A549 (cell line): Measurements from ENCODE around the gene DACT2. TPM values are rescaled to one million over a fixed set of nuclear protein-coding genes. Genes with fewer than 3 reads are reported as not detected.

Experiments used
- ATAC-seq, 2 experiments: fragments of 200-7000 bp in 1 of 2; fragments of >200 bp in 1 of 2; cut with Nextera tagmentation in 1 of 2; cut with Tn5 transposase in 1 of 2; 3 replicates each; pipeline versions ENCODE4 v1.8.0 to v1.9.1; 2018 to 2020; ENCODE audit warnings: mild to moderate bottlenecking in 1 of 2, moderate library complexity in 1 of 2
- CTCF ChIA-PET: fragments of 300-600 bp; sonication (Branson Sonifier 250); formaldehyde crosslinking; extraction: SDS; loops from one replicate; lab custom pipeline; 2021; ENCODE audit warnings: antibody characterized with exemption, inconsistent platforms; lab: Yijun Ruan, JAX
- POLR2A ChIA-PET: fragments of 350-600 bp; formaldehyde crosslinking; extraction: SDS; loops from one replicate; lab custom pipeline; 2021; ENCODE audit warnings: antibody characterized with exemption, inconsistent platforms; lab: Yijun Ruan, JAX
- DNase-seq, 2 experiments: peaks; one replicate each; pipeline versions ENCODE4 v3.0.0 to v3.0.0-alpha.2; 2011 to 2016; ENCODE audit warnings: low read depth in 1 of 2, low spot score in 1 of 2
- FAIRE-seq: peaks from 2 replicates; lab custom pipeline; 2011; peaks lifted over from hg19 to GRCh38; lab: Jason Lieb, UNC
- H3K27ac ChIP-seq, 2 experiments: fragments of >200 bp; sonication (Bioruptor Twin); formaldehyde crosslinking; 3 replicates each; pipeline ENCODE4 v1.5.1; 2016 to 2017
- H3K4me1 ChIP-seq: fragments of >200 bp; sonication (Bioruptor Twin); formaldehyde crosslinking; 3 replicates; pipeline ENCODE4 v1.6.1; 2016
- H3K4me2 ChIP-seq: fragments of >200 bp; sonication (Bioruptor Twin); formaldehyde crosslinking; 3 replicates; pipeline ENCODE4 v1.6.1; 2016
- H3K4me3 ChIP-seq: fragments of >200 bp; sonication (Bioruptor Twin); formaldehyde crosslinking; 3 replicates; pipeline ENCODE4 v1.5.1; 2016
- H3K9me3 ChIP-seq: fragments of >200 bp; sonication (Bioruptor Twin); formaldehyde crosslinking; 3 replicates; pipeline ENCODE4 v1.6.1; 2016
- CEBPB ChIP-seq, 2 experiments: fragments of >200 bp in 1 of 2; sonication (Bioruptor Twin) in 1 of 2; formaldehyde crosslinking in 1 of 2; IDR thresholded peaks; 2 replicates each; pipeline ENCODE4 v1.6.1; 2012 to 2016
- EHF ChIP-seq: fragments of 250-450 bp; sonication (Bioruptor Pico); IDR thresholded peaks from 2 replicates; pipeline ENCODE4 v1.5.0; 2020; ENCODE audit warnings: mild to moderate bottlenecking
- EP300 ChIP-seq, 2 experiments: fragments of >200 bp; sonication (Bioruptor Twin); formaldehyde crosslinking; IDR thresholded peaks; 2 replicates in 1 of 2; 3 replicates in 1 of 2; pipeline ENCODE4 v1.6.1; 2016 to 2017
- ESRRA ChIP-seq: fragments of 150-350 bp; IDR thresholded peaks from 2 replicates; pipeline ENCODE4 v1.6.1; 2014; ENCODE audit warnings: mild to moderate bottlenecking, low read length, borderline replicate concordance
- FOSB ChIP-seq: fragments of 250-450 bp; sonication (Bioruptor Pico); IDR thresholded peaks from 2 replicates; pipeline ENCODE4 v1.5.0; 2020; ENCODE audit warnings: mild to moderate bottlenecking, moderate library complexity
- FOSL2 ChIP-seq, 2 experiments: fragments of 450-650 bp in 1 of 2; fragments of >200 bp in 1 of 2; sonication (Bioruptor Twin) in 1 of 2; formaldehyde crosslinking; IDR thresholded peaks; 2 replicates each; pipeline versions ENCODE4 v1.5.0 to v1.6.1; 2016 to 2020; ENCODE audit warnings: mild to moderate bottlenecking in 1 of 2, moderate library complexity in 1 of 2
- KDM5A ChIP-seq: fragments of 200-600 bp; sonication (generic); IDR thresholded peaks from 2 replicates; pipeline ENCODE4 v1.6.1; 2016; ENCODE audit warnings: antibody characterized with exemption, mild to moderate bottlenecking
- MAFK ChIP-seq: fragments of 450-650 bp; IDR thresholded peaks from 2 replicates; pipeline ENCODE4 v1.6.1; 2014; ENCODE audit not compliant: partially characterized antibody
- MYC ChIP-seq: IDR thresholded peaks from 2 replicates; pipeline ENCODE4 v1.6.1; 2012; ENCODE audit warnings: mild to moderate bottlenecking, inconsistent platforms, low read length, improper control_type of control experiment, borderline replicate concordance
- NPAS2 ChIP-seq: fragments of 250-450 bp; sonication (Bioruptor Pico); IDR thresholded peaks from 2 replicates; pipeline ENCODE4 v1.8.0; 2022; ENCODE audit warnings: mild to moderate bottlenecking, moderate library complexity, borderline replicate concordance
- PHF8 ChIP-seq: fragments of 200-600 bp; sonication (generic); IDR thresholded peaks from 2 replicates; pipeline ENCODE4 v1.6.1; 2016; ENCODE audit warnings: low read depth, mild to moderate bottlenecking, antibody characterized with exemption, moderate library complexity, borderline replicate concordance
- TFCP2L1 ChIP-seq: fragments of 250-450 bp; sonication (Bioruptor Pico); IDR thresholded peaks from 2 replicates; pipeline ENCODE4 v1.5.0; 2021; ENCODE audit warnings: mild to moderate bottlenecking
- ZFP36 ChIP-seq: fragments of 450-650 bp; IDR thresholded peaks from 2 replicates; pipeline ENCODE4 v1.6.1; 2014; ENCODE audit warnings: borderline replicate concordance; ENCODE audit not compliant: partially characterized antibody
- WGBS: methylation state at CpG from one replicate; pipeline ENCODE4 v1.1.6; 2017; ENCODE audit errors: missing lambda C conversion rate; 5-methylcytosine and 5-hydroxymethylcytosine counted together
- polyA minus RNA-seq: library from RNA; depleted of rRNA, polyadenylated mRNA; stranded (reverse); fragments of >200 nt; gene quantifications from 2 replicates; pipeline ENCODE4 v1.2.3, GENCODE V29; 2011; rRNA and poly(A)+ RNA removed
- polyA plus RNA-seq, 4 experiments: library from polyadenylated mRNA; depleted of rRNA in 3 of 4; stranded (reverse); fragments of >200 nt; fragmentation: RNase III in 1 of 4; extraction: RNeasy Plus Mini Kit Qiagen cat#74134 plus additional on column Dnase treatment in 1 of 4; gene quantifications; 2 replicates in 3 of 4; 3 replicates in 1 of 4; pipeline ENCODE4 v1.2.3, GENCODE V29; 2011 to 2017
- TF ChIP-seq, protein P1 (sequence below): fragments of >200 bp; sonication (Bioruptor Twin); formaldehyde crosslinking; IDR thresholded peaks from 3 replicates; pipeline ENCODE4 v1.5.1; 2016
- TF ChIP-seq, protein P2 (sequence below): fragments of >200 bp; sonication (Bioruptor Twin); formaldehyde crosslinking; IDR thresholded peaks from 3 replicates; pipeline ENCODE4 v1.6.1; 2016
- TF ChIP-seq, protein P3 (sequence below): fragments of 250-450 bp; sonication (Bioruptor Pico); IDR thresholded peaks from 2 replicates; pipeline ENCODE4 v1.5.0; 2020; ENCODE audit warnings: low read depth, mild to moderate bottlenecking, moderate library complexity
- TF ChIP-seq, protein P4 (sequence below): IDR thresholded peaks from 2 replicates; pipeline ENCODE4 v1.6.1; 2012

DACT2 gene, protein sequence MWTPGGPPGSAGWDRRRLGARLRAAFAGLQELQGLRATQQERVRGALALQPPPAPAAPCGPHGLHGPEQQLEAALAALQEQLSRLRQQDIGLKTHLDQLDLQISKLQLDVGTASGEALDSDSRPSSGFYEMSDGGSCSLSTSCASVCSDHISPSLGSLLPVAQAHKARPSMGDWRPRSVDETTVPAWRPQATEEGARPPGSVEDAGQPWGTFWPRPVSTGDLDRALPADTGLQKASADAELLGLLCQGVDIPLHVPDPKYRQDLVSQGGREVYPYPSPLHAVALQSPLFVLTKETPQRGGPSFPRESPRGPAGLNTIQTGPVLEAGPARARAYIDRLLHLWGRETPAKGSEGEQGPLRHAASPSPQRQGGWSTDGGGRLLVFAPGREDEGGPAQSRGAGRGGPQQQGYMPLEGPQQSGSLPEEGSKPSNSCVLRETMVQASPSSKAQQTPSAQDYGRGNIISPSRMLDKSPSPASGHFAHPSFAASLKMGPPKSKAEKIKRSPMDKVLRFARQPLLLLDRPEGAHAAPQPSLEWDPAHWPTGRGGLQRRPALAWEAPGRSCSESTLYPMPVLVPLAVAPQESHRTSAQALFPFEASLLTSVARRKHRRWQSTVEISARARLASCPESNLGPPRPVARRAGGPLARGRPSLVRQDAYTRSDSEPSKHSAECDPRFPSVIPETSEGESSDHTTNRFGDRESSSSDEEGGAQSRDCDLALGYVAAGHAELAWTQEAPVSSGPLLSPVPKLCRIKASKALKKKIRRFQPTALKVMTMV
- 0.63 and 0.97 TPM in 2 replicates for polyA plus RNA-seq (2011; rRNA removed)
- 0.46 and 0.87 TPM in 2 replicates for polyA plus RNA-seq (2012; cell fraction: cytosol; rRNA removed)
- 1.3 and 1.8 TPM in 2 replicates for polyA plus RNA-seq (2012; cell fraction: nucleus; rRNA removed)
- polyA plus RNA-seq (2017; fragmentation: RNase III; extraction: RNeasy Plus Mini Kit Qiagen cat#74134 plus additional on column Dnase treatment), result 0.85 to 1.5 TPM (median 1.5 TPM) in 3 replicates
- 0.78 and 1.3 TPM in 2 replicates for polyA minus RNA-seq

DNA sequence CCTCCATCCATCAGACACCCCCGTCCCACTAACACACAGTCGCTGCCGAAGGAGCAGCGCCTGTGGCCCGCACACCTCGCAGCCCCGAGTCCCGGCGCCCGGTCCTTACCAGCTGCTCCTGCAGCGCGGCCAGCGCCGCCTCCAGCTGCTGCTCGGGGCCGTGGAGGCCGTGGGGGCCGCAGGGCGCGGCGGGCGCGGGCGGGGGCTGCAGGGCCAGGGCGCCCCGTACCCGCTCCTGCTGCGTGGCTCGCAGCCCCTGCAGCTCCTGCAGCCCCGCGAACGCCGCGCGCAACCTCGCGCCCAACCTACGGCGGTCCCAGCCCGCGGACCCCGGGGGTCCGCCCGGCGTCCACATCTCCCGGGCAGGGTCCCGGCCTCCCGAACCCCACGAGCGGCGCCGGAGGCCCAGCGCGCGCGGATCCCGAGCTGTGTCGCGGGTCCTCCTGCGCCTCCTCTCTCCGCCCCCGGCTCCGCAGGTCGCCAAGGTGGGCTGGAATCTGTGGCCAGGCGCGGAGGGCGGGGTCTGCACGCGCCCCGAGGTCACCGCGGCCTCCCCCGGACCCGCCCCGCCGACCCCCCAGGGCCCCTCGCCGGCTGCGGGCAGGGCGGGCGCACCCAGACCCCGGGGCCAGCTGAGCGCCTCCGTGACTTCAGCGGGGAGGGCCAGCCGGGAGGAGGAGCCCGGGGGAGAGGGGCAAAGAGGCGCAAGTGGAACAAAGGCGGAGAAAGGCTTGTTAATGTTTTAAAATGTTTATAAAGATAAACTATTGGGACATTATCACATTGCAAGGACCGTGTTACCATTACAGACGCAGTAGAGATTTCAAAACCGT lies at the start of gene DACT2:
TSS of gene DACT2 (minus strand) at position 499 of the 833 bp plus-strand sequence. CDS start at position 355, 144 bp downstream.
- Histone ChIP-seq H3K4me2 (peak within 1 kb of the TSS; percentile 94), H3K4me3 (peak within 1 kb of the TSS; percentile 72), H3K4me1 (0 out of 3 replicates have a peak, but pooled peaks cover 4% of the 10 kb centered on the region), H3K9me3 (peaks cover 8% of the 10 kb centered on the region; the same call in 2 of the 3 replicates), H3K27ac (peak within 1 kb of the TSS; percentile 72 to 86)
- 17% methylated on average over 11 of the region's 92 CpGs for WGBS
- DNase-seq, result peak in 1 of 2 experiments; percentile 18
- no peak for TF ChIP-seq MAFK
- TF ChIP-seq KDM5A, result no peak
- TF ChIP-seq TFCP2L1 (CRISPR knock-in tag), result no peak
- TF ChIP-seq PHF8, result no peak
- TF ChIP-seq, protein P1, sequence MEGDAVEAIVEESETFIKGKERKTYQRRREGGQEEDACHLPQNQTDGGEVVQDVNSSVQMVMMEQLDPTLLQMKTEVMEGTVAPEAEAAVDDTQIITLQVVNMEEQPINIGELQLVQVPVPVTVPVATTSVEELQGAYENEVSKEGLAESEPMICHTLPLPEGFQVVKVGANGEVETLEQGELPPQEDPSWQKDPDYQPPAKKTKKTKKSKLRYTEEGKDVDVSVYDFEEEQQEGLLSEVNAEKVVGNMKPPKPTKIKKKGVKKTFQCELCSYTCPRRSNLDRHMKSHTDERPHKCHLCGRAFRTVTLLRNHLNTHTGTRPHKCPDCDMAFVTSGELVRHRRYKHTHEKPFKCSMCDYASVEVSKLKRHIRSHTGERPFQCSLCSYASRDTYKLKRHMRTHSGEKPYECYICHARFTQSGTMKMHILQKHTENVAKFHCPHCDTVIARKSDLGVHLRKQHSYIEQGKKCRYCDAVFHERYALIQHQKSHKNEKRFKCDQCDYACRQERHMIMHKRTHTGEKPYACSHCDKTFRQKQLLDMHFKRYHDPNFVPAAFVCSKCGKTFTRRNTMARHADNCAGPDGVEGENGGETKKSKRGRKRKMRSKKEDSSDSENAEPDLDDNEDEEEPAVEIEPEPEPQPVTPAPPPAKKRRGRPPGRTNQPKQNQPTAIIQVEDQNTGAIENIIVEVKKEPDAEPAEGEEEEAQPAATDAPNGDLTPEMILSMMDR, result no peak
- no peak for TF ChIP-seq NPAS2
- TF ChIP-seq, protein P2, sequence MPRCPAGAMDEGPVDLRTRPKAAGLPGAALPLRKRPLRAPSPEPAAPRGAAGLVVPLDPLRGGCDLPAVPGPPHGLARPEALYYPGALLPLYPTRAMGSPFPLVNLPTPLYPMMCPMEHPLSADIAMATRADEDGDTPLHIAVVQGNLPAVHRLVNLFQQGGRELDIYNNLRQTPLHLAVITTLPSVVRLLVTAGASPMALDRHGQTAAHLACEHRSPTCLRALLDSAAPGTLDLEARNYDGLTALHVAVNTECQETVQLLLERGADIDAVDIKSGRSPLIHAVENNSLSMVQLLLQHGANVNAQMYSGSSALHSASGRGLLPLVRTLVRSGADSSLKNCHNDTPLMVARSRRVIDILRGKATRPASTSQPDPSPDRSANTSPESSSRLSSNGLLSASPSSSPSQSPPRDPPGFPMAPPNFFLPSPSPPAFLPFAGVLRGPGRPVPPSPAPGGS, result no peak
- no peak for TF ChIP-seq ZFP36
- TF ChIP-seq ESRRA, result no peak
- TF ChIP-seq, protein P3, sequence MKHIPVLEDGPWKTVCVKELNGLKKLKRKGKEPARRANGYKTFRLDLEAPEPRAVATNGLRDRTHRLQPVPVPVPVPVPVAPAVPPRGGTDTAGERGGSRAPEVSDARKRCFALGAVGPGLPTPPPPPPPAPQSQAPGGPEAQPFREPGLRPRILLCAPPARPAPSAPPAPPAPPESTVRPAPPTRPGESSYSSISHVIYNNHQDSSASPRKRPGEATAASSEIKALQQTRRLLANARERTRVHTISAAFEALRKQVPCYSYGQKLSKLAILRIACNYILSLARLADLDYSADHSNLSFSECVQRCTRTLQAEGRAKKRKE (CRISPR knock-in tag), result no peak
- no peak for TF ChIP-seq FOSL2 (IDR thresholded peaks at IDR 0.05)
- TF ChIP-seq FOSL2 (CRISPR knock-in tag; IDR thresholded peaks at IDR 0.05), result no peak
- no peak for TF ChIP-seq EHF
- no peak for TF ChIP-seq MYC
- TF ChIP-seq FOSB, result no peak
- TF ChIP-seq, protein P4, sequence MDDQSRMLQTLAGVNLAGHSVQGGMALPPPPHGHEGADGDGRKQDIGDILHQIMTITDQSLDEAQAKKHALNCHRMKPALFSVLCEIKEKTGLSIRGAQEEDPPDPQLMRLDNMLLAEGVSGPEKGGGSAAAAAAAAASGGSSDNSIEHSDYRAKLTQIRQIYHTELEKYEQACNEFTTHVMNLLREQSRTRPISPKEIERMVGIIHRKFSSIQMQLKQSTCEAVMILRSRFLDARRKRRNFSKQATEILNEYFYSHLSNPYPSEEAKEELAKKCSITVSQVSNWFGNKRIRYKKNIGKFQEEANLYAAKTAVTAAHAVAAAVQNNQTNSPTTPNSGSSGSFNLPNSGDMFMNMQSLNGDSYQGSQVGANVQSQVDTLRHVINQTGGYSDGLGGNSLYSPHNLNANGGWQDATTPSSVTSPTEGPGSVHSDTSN, result no peak
- TF ChIP-seq CEBPB (IDR thresholded peaks at IDR 0.05), result no peak
- no peak for TF ChIP-seq EP300 (IDR thresholded peaks at IDR 0.05)
- ChIA-PET CTCF (no interaction called here), POLR2A (no interaction called here)
- peak; percentile 76; a peak in 5 of 6 replicates for ATAC-seq
- FAIRE-seq, result no peak
